Umbilical cord (tissue), 2 donors: ENCODE data around the gene RIN3. TPM values are rescaled to one million over a fixed set of nuclear protein-coding genes. Genes with fewer than 3 reads are reported as not detected.

Experiments used
- DNase-seq: peaks from one replicate; pipeline ENCODE4 v3.0.0-alpha.2; 2015; ENCODE audit warnings: low spot score
- total RNA-seq: library from RNA; depleted of rRNA; stranded (reverse); fragments of >200 nt; gene quantifications from one replicate; pipeline ENCODE4 v1.2.3, GENCODE V29; 2014; ENCODE audit warnings: low replicate concordance; ENCODE audit not compliant: insufficient read depth

RIN3 gene
- total RNA-seq = 15.2 TPM

DNA sequence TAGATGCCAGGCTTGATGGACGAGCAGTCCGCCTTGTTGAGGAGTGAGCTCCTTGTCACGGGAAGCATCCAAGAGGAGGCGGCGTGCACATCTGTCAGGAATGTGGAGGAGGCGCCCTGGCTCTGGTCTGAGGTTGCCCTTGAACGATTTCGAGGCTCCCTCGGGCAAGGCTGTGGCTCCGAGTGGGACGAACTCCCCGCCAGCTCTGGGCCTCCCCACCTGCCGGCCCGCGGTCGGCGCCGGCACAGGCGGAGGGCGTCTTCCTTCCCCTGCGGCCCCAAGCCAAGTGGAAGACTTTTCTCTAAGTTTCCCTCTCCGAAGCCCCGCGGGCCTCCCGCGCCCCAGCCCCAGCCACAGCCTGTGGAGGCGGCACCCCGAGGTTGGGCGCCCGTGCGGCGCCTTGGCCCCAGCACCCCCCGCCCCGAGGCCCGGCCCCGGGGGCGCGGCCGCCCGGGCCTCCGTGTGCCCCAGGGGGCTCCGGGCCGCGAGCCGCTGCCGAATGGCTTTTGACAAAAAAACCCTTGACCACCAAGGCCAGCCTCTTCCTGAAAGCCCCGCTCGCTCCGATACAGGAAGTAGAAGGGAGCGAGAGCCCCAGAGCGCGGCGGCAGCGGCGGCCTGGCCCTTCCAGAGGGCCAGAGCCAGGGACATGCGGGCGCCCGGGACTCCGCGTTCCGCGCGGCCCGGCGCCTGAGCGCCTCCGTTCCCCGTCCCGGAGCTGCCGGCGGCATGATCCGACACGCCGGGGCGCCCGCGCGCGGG, at the start of gene RIN3:
RIN3 (plus strand) TSS at position 578 of the 762 bp plus-strand sequence; CDS start at position 730, 152 bp downstream.
- DNase-seq = peak; percentile 69

DNA sequence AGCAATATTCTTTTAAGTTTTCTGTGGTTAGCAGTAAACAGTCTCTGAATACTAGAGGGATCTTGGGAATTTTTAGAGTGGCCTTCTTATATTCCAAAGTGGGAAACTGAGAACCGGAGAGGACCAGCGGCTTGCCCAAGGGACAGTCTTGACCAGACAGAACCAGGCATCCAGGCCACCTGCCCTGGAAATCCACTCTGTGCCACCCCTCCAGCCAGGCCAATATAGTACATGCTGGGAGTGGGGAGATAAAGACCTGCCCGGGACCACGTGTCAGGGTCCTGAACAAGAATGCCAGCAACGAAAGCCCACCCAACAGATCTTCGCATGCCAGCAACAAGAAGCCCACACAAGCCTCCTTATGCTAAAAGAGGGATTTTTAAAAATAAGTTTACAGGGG, 49.4 kb upstream of the RIN3 start:
- no peak for DNase-seq

DNA sequence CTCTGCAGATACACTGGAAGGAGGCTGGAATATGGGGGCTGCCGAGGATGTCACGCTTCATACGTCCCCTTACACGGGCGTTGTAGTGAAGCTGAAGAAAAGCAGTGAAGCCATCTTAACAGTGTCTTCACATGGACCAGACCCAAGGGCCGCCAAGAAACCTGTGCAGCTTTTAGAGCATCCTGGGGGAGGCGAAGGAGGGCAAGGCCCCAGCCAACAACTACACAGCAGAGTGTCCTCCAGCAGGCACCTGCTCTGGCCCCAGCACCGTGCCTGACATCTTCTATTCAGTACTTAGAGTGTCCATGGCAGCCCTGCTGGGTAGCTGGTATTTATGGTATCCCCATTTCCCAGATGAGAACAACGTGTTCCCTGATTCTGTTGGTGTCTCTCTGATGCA, 48.9 kb upstream of the RIN3 start:
- DNase-seq = no peak

GRCh38 chr14:92465353-92466055, 48.1 kb upstream of the RIN3 start:
- DNase-seq = no peak

GRCh38 chr14:92466059-92466458, 47.5 kb upstream of the RIN3 start:
- DNase-seq = no peak

- DNase-seq = no peak
Measured at GRCh38 chr14:92469515-92469914, 44.1 kb upstream of the RIN3 start.

GRCh38 chr14:92470215-92470614, 43.4 kb upstream of the RIN3 start:
- DNase-seq = no peak

DNA sequence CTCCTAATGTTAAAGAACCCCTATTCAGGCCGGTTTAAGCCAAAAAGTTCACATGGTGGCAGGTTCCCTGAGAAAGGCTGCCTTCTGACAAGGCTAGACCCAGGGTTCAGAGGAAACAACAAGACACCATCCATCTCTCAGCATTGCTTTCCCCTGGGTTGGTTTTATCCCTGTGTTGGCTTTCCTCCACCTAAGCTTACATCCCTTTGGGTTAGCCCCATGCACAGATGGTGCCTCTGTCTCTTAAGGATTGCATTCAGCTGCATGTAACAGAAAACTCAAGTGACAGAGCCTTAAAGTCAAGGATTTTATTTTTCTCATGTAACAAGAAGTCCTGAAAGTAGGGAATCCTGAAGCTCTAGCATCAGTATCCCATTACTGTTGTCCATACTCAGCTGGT, 42.8 kb upstream of the RIN3 start:
- no peak for DNase-seq

DNA sequence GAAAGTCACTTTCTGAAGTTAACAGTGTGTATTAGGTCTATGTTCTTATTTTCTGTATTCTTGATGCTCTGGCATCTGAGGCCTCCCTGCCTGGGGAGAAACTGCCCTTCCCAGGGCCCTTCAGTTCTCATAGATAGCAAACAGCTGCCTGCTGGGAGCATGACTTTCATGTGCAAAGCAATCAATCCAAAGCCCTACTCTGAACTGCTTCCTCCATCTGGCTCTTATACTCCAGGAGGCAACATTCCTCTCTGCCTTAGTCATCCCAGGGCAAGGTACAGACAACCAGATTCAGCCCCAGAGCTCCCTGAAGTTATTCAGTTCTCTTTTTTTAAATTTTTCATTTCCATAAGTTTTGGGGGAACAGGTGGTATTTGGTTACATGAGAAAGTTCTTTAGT, 41.7 kb upstream of the RIN3 start:
- DNase-seq = peak; percentile 21

DNA sequence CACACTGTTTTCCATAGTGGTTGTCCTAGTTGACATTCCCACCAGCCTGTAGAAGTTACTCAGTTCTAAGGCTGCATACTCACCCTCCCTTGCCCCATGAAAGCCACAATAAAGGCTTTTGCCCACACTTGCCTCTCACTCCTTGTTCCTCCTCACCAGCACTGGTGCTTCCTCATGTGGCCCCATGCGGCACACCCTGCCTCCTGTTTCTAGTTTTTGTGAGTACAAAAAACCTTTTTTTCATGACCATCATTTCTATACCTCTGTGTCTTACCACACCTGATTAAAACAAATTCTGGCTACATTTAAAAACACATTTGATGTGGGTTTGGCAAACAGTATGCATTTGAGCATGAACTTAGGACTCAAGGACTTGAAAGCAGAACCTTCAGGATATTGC, 40.7 kb upstream of the RIN3 start:
- DNase-seq = no peak

DNA sequence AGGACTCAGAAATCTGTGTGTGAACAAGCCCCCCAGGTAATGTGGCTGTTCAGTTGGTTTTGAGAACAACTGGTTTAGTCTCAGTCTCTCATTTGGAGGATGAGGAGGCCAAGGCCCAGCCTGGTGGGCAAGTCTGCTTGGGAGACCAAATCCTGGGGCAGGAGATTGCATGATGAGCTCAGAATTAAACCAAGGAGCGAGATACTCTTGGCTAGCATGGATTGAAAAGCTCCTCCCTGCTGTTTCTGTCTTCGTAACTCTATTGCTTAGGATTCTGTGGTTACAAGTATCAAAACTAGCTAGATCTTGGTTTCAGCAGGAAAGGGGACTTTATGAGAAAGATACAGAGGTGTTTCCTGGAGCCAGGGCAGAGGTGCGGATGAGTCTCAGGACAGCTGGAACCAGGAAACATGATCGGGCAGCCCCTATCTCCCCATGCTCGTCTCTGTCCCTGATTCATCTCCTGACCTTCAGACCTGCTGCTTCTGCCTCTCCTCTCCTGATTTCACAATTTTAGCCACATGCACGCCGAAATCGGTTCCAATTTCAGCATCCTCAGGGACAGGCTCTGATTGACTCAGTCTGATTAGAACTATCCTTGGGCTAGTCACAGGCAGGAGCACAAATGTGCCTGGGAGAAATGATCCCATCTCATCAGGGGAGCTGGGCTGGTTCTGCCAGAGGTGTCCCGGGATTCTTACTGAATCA, 40.2 kb upstream of the RIN3 start:
- no peak for DNase-seq

DNA sequence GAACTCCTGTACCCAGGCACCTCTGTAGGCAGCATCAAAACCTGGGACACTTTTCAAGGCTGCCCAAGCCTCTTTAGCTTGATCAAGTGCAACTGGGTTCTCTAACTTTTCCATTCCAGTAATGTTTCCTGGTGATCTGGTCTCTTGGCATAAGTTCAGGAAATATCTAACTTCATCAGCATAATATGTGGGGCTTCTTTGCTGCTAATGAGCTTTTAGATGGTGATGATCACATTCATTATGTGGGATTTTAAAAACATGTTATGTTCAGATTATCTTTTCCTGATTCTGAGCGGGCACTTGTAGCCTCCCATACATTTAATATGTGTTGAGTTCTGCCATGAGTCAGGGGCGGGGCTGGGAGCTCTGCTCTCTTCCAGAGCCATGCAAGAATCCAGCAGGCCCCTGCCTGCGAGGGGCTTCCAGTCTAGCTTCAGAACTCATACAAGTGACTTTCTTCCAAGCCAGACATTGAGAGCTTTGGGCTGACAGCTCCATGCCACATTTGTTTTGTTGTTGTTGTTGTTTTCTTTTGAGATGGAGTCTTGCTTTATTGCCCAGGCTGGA, 39.5 kb upstream of the RIN3 start:
- DNase-seq = no peak

GRCh38 chr14:92475037-92475436, 38.5 kb upstream of the RIN3 start:
- no peak for DNase-seq

DNA sequence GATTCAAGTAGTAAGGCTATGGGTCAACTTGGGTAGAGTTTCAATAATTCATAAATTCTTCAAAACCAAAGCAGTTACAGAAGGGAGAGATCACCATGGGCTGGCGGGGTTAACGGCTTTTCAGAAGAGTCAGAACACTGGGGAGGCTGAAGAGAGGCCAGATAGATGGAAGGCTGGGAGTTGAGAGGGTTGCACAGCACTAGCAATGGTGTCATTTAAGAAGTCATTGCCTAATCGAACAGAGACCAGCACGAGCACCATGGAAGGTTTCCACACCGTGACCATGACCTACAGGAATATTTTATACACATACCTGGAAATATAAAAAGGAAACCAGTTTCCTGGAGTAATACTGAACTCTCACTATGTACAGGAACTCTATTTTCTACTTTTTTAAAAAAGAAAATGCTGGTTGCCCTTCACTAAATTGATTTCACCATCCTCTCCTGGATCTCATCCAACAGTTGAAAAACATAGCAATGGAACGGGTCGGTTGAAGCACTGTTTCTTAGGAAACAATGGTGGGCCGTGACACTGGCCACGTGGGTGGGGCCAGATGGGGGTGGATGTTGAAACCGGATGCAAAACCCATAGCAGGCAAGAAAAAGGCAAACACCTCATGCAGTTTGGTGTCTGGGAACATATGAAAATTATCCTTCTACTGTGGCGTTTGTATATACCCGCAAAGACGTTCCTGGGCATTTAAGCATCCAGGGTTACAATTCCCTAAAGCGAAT, 38.0 kb upstream of the RIN3 start:
- no peak for DNase-seq

GRCh38 chr14:92480856-92481255, 32.7 kb upstream of the RIN3 start:
- DNase-seq = no peak

DNA sequence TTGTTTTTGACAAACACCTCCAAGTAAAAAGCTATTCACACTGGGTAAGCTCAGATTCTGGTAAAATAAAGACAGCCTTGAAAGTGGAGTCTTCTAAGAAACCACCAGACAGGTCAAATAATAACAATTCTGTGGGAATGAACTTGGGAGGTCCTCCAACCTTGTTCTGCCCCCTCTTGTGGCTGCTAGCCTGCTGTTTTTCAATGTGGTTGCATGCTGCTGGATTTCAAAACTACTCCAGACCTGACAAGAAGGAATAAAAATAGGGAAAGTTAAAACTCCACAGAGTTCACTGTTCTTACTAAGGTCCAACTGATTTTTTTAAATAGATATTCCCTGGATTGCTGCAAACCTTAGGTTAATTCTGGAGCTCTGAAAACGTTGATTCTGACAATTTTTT, 32.2 kb upstream of the RIN3 start:
- DNase-seq = no peak

DNA sequence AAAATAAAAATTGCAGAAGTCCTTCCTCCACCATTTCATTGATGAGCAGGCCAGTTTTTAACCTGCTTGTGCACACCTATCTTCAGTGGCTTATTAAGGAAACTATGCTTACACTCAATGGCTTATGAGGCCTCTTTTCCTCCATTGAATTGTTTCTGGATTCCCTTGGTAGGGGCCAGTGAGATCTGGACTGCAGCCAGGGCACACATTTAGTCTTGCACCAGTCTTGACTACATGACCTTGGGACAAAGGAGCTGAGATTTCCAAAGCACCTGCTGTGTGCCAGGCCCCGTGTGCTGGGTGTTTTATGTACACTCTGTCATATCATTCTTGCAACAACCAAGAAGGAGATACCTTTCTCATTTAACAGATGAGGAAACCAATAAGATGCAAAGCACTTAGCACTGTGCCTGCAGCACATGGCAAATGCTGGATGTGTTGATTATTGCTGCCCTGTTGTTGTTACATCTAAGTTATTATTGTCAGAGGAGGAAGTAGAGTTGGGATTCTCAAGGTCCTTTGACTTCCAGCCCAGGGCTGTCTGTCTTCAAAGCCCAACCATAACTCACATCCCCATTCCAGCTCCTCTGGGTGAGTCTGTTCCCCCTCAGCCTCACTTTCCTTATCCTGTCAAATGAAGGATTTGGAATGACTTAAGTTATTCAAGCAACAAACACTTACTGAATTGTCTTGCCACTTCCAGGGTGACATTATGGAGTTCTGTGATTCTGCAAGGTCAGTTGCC, 31.6 kb upstream of the RIN3 start:
- peak; percentile 26 for DNase-seq

- DNase-seq = no peak
Measured at GRCh38 chr14:92482621-92483319, 30.8 kb upstream of the RIN3 start.

GRCh38 chr14:92484132-92484823, 29.3 kb upstream of the RIN3 start:
- no peak for DNase-seq

GRCh38 chr14:92486881-92487280, 26.7 kb upstream of the RIN3 start:
- DNase-seq = peak; percentile 81
